HL-60/S4 treated with retinoic acid at 250 ng/mL for 4 days and 3 days (cell line): ENCODE data around the gene CLDN34.

Experiments
- in situ Hi-C: fragments of 300-500 bp; cut with MboI; formaldehyde crosslinking; loops from 2 replicates; pipeline ENCODE4 v1.7.0; 2022; ENCODE audit warnings: low sequenced_read_pairs

CLDN34 gene

DNA sequence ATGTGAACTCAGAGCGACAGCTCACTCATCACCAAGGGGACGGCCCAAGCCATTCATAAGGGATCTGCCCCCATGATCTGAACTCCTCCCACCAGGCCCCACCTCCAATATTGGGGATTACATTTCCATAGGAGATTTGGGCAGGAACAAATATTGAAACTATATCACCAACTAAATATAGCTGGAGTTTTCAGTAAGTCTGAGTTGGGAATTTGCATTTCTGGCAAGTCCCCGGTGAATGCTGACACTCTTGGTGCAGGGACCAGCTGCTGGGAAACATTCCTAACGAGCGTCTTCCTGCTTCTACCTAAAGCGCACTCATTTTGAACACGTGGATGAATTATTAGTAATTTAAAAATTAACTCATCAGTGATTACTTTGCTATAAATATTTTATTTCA lies 13.2 kb downstream of the CLDN34 start:
- in situ Hi-C loops, result loop anchor here (25.0 kb wide), 1 partner anchor 132 kb away; no protein-coding TSS in a partner anchor

DNA sequence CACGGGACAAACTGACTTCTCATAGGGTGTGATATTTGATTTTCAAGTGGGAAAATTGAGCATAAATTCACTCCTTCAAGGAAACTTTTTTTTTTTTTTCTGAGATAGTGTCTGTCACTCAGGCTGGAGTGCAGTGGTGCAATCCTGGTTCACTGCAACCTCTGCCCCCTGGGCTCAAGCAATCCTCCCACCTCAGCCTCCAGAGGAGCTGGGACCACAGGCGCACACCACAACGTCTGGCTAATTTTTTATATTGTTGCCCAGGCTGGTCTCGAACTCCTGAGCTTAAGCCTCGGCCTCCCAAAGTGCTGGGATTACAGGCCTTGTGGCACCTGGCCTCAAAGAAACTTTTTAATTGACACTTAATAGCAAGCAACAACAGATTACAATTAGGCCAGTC lies 13.8 kb downstream of the CLDN34 start:
- in situ Hi-C loops, result loop anchor here (25.0 kb wide), 1 partner anchor 131 kb away; no protein-coding TSS in a partner anchor

DNA sequence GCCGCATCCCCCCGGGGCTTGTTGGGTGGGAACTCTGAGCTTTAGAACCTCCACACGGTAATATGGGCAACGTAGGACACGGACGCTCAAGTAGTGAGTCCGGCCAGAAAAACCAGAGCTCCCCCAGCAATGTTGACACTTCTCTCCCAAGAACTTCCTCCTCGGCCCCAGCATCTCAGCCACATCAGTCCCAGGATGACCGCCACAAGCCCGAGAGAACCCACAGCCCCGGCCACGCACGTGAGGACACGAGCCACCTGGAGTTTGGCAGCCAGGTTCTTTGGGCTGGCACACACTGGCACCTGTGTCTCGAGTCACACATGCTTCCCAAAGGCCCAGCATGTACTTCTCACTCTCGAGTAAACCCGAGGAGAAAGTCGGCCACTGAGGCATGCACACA lies 16.3 kb downstream of the CLDN34 start:
- in situ Hi-C loops, result loop anchor here (25.0 kb wide), 1 partner anchor 129 kb away; no protein-coding TSS in a partner anchor

DNA sequence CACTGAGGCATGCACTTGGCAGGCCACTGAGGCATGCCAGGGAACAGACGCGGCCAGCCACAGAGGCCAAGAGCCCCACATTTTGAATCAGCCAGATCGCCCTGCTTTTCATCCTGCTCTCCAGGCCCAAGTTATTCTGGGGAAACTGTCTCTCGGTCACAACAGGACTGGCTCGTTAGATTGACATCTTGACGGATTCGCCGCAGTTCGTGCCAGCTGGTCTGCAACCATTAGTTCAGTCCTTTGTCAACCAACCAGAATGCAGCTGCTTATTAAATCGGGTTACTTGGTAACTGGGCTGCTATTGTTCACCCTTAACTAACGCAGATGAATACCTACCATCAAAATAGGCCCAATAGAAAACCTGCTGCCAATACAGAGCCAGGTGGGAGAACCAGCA lies 16.7 kb downstream of the CLDN34 start:
- in situ Hi-C loops, result loop anchor here (25.0 kb wide), 1 partner anchor 128 kb away; no protein-coding TSS in a partner anchor

DNA sequence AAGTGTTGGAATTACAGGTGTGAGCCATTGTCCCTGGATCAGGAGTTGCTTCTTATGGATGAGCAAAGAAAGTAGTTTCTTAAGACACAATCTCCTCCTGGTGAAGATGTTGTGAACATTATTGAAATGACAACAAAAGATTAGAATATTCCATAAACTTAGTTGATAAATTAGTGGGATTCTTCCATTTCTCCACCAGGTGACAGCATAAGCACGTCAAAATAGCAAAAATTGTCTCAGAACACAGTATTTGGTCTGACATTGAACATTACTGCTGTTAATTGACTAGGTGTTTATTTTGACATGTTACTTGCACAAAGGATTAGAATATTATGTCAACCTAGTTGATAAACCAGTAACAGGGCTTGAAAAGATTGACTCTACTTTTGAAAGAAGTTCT lies 21.6 kb downstream of the CLDN34 start:
- in situ Hi-C loops, result loop anchor here (25.0 kb wide), 1 partner anchor 124 kb away; no protein-coding TSS in a partner anchor

DNA sequence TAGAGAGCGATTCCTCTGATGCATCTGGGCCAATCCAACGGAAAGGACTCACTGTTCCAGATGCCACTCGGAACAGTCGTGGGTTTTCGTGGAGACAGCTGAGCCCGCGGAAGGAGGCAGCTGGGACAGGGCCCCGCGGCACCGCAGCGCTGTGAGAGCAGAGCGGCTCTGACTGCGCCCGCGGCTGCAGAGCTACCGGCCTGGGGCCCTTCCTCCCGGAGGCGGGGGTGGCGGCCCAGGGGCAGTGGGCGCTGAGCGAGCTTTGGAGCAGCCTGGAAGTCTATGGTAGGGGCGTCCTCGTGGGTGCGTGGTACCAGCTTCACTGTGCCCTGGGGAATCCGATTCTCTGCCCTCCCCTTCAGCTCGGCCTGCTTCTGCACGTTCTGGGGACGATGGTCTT lies 24.9 kb downstream of the CLDN34 start:
- in situ Hi-C loops, result loop anchor here (25.0 kb wide), 1 partner anchor 120 kb away; no protein-coding TSS in a partner anchor

DNA sequence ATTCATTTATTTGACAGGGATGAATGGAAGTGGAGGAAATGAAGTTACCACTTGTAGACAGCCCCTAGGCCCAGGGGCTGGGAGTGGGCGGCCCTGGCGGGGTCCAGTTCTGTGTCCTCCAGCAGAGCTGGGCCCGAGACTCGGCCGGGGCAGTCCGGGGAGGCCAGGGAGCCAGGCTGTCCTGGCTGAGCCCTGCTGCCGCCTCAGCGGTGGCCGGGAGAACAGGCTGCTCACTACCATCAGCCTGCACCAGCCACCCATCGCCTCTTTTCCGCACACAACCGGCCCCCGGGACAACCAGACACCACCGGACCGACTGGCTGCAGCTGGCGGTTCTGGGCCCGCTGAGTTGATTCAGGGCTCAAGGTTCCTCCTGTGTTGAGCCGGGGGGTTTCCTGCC lies 25.6 kb downstream of the CLDN34 start:
- in situ Hi-C loops, result loop anchor here (25.0 kb wide), 1 partner anchor 120 kb away; no protein-coding TSS in a partner anchor

DNA sequence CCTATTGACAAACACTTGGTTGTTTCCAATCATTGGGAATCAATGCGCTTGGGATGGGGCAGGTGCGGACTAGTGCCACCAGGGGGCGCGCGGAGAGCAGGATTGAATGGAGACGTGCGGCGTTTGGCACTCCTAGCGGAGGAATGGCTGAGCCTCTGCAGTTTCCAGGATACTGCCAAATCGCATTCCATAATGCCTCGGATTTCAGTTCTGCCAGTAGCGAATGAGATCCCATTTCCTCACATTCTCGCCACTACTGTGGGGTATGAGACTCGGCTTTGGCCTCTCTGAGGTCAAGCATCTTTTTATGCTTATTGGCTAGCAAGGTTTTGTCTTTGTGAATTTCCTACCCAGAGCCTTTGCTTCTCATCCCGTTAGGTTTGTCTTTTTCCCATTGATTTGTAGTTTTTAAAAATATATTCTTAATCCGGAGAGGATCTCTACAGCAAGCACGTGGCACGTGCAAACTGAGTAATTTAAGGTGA lies 28.7 kb downstream of the CLDN34 start:
- in situ Hi-C loops, result loop anchor here (25.0 kb wide), 1 partner anchor 116 kb away; no protein-coding TSS in a partner anchor

DNA sequence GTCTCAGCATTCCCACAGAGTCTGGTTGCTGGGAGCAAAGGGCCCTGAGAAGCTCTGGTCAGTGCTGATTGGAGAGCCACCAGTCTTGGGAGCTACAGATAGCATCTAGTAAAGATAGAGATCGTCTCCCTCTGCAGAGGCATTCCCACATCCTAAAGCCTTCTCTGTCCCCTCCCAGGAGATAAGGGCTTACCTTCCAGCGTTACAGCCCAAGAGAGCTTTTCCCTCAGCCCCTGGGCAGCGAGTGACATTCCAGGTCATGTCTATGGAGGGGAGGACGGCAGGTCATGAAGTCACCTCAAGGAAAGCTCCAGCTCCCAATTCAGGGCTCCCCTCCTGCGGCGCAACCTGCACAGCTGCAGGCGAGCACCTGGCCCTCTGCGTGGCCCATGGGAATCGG lies 29.9 kb downstream of the CLDN34 start:
- in situ Hi-C loops, result loop anchor here (25.0 kb wide), 1 partner anchor 115 kb away; no protein-coding TSS in a partner anchor

DNA sequence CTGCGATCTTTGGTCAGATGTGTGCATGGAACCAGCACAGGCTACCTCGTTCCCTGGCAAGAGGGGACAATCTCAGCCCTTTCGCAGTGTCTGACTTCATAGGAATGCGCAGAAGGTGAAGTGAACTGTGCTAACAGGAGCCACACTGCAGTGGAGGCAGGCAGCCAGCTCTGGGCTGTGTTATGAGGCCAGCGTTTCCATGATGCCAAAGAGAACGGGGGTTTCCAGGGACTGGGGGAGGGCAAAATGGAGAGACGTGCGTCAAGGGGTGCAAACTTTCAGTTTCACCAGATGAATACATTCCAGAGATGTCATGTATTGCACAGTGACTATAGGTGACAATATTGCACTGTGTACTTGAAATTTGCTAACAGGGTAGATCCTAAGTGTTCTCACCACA lies 30.4 kb downstream of the CLDN34 start:
- in situ Hi-C loops, result loop anchor here (25.0 kb wide), 1 partner anchor 115 kb away; no protein-coding TSS in a partner anchor

DNA sequence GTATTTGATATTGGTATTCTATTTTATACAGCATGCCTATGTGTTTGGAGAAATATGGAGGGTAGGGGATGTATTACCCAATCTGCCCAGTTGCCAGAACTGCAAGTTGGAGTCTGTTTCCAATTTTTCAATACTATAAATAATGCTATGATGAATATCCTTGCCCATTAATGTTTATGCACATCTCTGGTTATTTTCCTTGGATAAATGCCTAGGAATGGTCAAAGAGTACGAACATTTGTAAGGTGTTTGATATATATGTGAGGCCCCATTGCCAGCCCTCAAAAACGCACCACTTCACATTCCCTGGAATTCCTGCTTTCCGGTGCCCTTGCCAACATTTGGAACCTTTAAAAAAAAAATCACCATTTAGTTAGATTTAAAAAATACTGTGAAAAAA lies 34.3 kb downstream of the CLDN34 start:
- in situ Hi-C loops, result no loop called here

DNA sequence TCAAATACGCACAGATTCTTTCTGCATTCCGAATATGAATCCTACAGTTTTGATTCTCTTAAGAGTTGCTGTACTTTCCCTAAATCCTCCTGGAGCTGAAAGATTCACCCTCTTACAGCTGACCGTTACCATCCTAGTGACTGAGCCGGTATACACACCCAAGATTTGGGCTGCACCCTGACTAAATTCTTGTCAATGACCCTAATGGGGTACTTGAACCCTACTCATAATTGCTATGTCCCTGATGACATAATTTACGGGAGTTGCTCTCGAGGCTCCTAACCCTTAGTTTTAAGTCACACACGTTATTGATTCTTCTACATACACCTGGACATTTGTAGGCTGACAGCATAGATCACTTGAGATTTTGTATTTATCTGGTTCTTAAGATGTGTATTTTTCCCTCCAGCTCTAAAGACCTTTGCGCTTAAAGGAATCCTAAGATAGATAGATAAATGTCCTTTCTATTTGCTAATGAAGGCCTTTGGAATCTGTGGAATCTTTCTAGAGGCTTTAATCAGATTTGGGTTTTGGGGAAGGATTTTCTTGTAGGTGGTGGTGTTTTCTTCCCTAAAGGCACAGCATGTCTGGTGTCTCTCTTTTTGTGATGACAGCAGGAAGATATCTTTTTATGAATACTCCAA lies 37.8 kb downstream of the CLDN34 start:
- in situ Hi-C loops, result no loop called here

DNA sequence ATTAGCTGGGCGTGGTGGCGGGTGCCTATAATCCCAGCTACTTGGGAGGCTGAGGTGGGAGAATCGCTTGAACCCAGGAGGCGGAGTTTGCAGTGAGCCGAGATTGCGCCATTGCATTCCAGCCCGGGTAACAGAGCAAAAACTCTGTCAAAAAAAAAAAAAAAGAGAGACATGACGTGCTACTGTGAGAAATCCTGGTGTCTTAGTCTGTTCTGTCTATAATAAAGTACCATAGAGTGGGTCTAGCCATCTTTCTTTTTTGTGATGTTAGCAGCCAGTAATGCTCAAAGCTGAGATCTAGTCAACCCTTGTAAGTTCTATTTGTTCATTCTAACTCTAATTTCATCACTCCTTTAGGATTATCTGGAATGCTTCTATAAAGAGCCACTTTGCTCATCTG lies 38.9 kb downstream of the CLDN34 start:
- in situ Hi-C loops, result no loop called here

DNA sequence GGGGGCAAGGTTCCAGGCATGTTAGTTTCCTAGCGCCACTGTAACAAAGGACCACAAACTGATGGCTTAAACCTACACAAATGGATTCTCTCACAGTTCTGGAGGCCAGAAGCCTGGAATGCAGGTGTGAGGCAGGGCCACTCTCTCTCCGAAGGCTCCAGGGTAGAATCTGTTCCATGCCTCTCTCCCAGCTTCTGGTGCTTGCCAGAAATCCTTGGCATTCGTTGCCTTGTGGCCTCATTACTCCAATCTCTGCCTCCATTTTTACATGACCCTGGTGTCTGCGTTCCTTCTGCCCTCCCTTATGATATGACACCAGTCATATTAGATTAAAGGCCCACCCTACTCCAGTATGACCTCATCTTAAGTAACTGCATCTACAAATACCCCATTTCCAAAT lies 39.6 kb downstream of the CLDN34 start:
- in situ Hi-C loops, result no loop called here

DNA sequence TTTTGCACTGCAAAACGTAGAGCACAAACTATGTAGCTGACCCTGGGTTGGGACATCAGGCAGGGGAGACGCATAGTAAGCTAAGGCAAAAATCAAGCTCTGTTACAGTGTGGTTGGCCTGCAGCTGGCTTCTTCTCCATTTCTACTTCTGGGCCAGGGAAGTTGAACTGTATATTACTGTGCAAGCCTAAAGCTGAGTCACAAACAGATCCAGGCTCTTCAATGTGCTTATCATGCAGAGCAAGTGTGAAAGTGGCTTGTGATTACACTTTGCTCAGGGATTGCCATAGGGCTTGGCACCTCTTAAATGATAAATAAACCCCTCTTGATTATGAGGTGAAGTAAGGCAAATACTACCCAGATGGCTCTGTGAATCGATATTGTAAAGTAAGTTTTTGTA lies 40.5 kb downstream of the CLDN34 start:
- in situ Hi-C loops, result no loop called here

DNA sequence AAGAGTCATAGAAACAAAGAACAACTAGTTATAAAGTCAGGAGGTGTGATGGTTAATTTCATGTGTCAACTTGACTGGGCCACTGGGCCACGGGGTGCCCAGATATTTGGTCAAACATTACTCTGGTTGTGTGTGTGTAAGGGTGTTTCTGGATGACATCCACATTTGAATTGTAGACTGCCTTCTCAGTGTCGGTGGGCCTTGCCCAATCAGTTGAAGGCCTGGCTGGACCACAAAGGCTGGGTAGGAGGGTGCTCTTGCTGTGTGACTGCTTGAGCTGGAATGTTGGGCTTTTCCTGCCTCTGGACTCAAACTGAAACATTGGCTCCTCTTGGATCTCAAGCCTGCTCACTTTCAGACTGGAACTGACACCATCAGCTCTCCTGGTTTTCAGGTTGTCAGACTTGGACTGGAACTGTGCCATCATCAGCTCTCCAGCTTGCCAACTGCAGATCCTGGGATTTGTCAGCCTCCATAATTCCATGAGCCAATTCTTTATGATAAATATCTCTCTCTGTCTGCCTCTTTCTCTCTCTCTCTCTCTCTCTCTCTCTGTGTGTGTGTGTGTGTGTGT lies 41.4 kb downstream of the CLDN34 start:
- in situ Hi-C loops, result no loop called here

DNA sequence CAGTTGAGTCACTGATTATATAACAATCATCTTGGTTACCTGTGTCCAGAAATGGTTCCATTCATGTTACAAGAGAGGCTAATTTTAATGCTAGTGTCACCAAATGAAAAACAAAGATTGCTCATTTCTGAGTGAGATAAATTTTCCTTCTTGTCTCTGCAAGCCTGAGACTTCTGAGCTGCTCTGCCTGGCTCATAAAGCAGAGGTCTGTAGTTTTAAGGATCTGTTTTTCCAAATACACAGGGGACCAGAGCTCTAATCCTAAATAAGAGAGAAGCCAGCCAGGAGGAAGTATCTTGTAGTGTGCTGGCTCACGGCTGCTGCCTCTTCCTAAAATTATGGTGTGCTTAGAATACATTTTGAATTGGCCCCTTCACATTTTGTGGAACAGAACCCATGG lies 42.6 kb downstream of the CLDN34 start:
- in situ Hi-C loops, result no loop called here

DNA sequence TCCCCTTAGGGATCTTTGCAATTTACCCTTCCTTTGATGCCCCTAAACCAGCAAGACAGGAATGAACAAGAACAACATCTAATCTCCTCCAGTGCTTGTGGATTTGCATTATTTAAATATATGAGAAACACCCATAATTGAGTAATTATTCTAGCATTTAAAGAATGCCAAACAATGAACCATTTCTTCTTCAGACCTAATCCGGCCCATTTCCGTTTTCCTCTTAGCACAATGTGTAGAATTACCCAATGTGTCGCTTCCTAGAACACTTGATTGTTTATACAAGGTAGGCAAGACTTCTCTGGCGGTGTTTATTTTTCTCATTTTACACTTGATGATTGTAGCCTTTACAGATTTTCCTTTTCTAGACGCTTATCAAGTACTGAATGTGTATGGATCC lies 43.5 kb downstream of the CLDN34 start:
- in situ Hi-C loops, result no loop called here

DNA sequence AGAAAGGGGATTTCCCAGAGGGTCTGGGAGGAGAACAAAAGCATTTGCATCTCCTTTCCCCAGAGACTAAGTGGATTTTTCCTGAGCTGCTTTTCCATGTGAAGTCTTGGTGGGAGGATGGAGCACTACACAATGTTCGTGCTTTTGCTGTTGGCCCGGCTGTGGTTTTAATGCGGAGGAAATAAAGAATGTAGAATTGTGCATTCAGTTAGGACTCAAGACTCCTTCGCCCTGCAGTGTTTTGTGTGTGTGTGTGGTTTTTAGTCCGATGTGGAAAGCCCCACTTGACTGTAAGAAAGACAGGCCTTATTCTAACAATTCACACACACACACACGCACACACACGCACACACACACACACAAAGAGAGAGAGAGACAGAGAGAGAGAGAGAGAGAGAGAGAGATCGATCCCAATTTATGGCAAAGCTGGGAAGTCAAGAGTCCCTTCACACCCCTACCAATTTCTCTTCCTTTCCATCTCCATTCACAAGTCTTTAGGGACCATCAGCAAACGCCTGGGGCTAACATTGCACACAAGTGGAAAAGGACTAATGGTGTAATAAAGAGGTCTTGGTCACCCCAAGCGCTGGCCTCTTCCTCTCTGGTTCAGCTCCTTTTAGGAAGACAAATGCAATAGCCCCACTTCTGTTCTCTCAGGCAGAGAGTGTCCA lies 44.2 kb downstream of the CLDN34 start:
- in situ Hi-C loops, result no loop called here

DNA sequence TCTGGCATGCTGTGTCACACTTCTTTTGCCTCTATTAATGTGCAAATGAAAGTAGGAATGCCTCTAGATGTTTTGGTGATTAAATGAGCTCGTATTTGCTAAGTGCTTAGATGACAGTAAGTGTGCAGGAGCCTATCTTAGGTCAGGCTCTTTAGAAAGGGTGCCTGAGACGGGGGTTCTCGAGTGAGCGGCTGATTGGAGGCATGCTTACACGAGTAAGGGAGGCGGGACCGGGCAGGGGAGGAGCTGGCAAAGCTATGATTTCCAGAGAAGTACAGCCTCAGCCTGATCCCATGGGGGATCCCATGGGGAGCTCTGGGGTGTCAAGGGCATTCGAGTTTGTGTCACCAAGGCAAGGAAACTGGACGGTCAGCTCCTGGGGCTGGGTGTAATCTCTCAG lies 44.8 kb downstream of the CLDN34 start:
- in situ Hi-C loops, result no loop called here

DNA sequence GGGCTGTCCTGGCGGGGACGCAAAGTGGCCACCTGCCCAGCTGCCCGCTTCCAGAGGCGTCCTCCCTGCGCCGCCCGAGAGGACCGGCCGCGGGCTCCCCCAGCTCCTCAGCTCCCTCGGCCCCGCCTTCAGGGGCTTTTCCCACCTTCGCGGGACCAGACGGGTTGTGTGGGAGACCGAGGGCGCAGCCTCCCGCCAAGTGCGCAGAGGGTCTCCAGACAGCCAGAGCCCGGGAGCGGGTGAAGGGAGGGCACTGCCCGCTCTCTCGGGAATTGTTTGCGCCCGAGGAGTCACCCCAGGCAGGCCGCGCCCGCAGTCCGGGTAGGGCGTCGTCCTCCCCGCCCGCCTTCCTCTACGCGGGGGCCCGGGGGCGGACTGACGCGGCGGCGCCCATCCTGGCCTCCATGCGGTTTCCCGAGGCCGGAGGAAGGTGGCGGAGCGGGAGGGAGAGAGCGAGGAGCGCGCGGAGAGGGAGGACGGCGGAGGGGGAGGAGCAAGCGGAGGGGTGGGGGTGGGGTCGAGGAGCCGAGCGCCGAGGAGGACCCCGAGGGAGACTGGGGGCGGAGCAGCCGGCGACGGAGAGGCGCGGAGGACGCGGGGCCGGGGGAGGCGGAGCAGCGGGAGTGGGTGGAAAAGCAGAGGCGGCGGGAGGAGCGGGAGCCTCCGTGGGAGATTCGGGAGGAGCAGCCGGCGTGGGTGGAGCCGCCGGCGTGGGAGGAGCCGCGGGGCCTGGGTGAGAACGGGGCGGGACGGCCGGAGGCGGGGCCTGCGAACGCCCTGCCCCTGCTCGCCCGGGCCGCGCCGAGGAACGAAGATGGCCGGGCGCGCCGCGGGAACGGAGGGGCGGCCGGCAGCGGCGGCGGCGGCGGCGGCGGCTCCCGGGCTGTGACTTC lies 47.5 kb downstream of the CLDN34 start:
- in situ Hi-C loops, result no loop called here
